Stimulated activated CD4-positive, alpha-beta T cell treated with anti-CD3 and anti-CD28 coated beads, TNF-alpha, amount 100 ng/mL, for 48 hours (primary cell): ENCODE measurements around the gene PPAN.
A peak's percentile ranks its signal among the peaks of the same experiment; 100 is the strongest.

Source experiments
- DNase-seq, 3 donors: peaks; one replicate each; pipeline ENCODE4 v3.0.0-alpha.2; 2020; ENCODE audit warnings: low read depth in 3 of 3

The PPAN gene

GRCh38 chr19:10092648-10093294 is 13.4 kb upstream of the PPAN start:
- no peak for DNase-seq

- no peak for DNase-seq
Observed at GRCh38 chr19:10093295-10094186, 12.6 kb upstream of the PPAN start.

- DNase-seq: no peak
Observed at GRCh38 chr19:10095622-10095947, 10.6 kb upstream of the PPAN start.

- DNase-seq: peak; percentile 81 to 87 (median 83)
Observed at GRCh38 chr19:10095948-10096614, 10.1 kb upstream of the PPAN start.

GRCh38 chr19:10096615-10096963 is 9.6 kb upstream of the PPAN start:
- no peak for DNase-seq

GRCh38 chr19:10100163-10100785 is 5.9 kb upstream of the PPAN start:
- no peak for DNase-seq

GRCh38 chr19:10102787-10103236 is 3.4 kb upstream of the PPAN start:
- DNase-seq: no peak

- DNase-seq: no peak
Observed at GRCh38 chr19:10104130-10104513, 2.0 kb upstream of the PPAN start.

GRCh38 chr19:10104665-10105508 is 1.3 kb upstream of the PPAN start:
- DNase-seq: peak in 1 of 3 donors; percentile 76

- peak; percentile 75 to 85 (median 79) for DNase-seq
Observed at GRCh38 chr19:10105509-10106099, 558 bp upstream of the PPAN start.

GRCh38 chr19:10107254-10107653 is 1.1 kb downstream of the PPAN start:
- DNase-seq: no peak

GRCh38 chr19:10107817-10108367 is 1.7 kb downstream of the PPAN start:
- no peak for DNase-seq

- DNase-seq: no peak
Observed at GRCh38 chr19:10109528-10109927, 3.4 kb downstream of the PPAN start.

- DNase-seq: no peak
Observed at GRCh38 chr19:10110076-10110971, 4.2 kb downstream of the PPAN start.

- no peak for DNase-seq
Observed at GRCh38 chr19:10110972-10111317, 4.8 kb downstream of the PPAN start.

GRCh38 chr19:10111405-10111811 is 5.2 kb downstream of the PPAN start, which contains the start of gene P2RY11:
Gene P2RY11 (plus strand): TSS chr19:10111693. CDS start chr19:10111722, 29 bp downstream.
- no peak for DNase-seq

GRCh38 chr19:10112037-10112761 is 6.0 kb downstream of the PPAN start:
- DNase-seq: no peak

- DNase-seq: peak in 1 of 3 donors; percentile 68
Observed at GRCh38 chr19:10112895-10113591, 6.9 kb downstream of the PPAN start.
